ENCODE measurements around the gene OVAAL. TPM values are rescaled to one million over a fixed set of nuclear protein-coding genes. Genes with fewer than 3 reads are reported as not detected.

Gene OVAAL
- total and polyA plus RNA-seq, 2 donors (not counting 3 experiments of a cell fraction or from before 2014, with no cell fraction given) = 0.04 TPM; not detected in 1

- no peak for FAIRE-seq
- no peaks in the 10 kb centered on the region for H3K9me3 ChIP-seq (replicated peaks; ENCODE audit: control insufficient read depth, insufficient read depth, low read length)
- no TSS peak for BruUV-seq (replicated peaks)
- H3K36me3 ChIP-seq (ENCODE audit: control insufficient read depth in 2 of 2, extremely low read depth in 1 of 2, insufficient read depth in 2 of 2, low read length in 2 of 2) = no peaks in the 10 kb centered on the region
- intact Hi-C loops (cut with micrococcal nuclease) (no loop called here), dilution Hi-C loops (cut with MboI; ENCODE audit: extremely low pct_ligation_motif_present, low sequenced_read_pairs) (no loop called here)
- H3K27me3 ChIP-seq (ENCODE audit: control insufficient read depth in 2 of 2, insufficient read depth in 2 of 2, low read length in 2 of 2) = peaks cover 2 to 7% of the 10 kb centered on the region in 2 experiments
- CTCF ChIA-PET = interaction anchor here (0.7 to 1.7 kb wide), 3 partner anchors 77 to 272 kb away, joined by 3 to 4 read pairs (median 3); no protein-coding TSS in a partner anchor
- no peaks in the 10 kb centered on the region for H4K20me1 ChIP-seq (replicated peaks; ENCODE audit: control insufficient read depth, extremely low read depth, insufficient read depth, low read length)
- H3K79me2 ChIP-seq (ENCODE audit: control insufficient read depth, insufficient read depth, low read length) = no peaks in the 10 kb centered on the region
- no peak overlapping the region for H3K4me2 ChIP-seq (ENCODE audit: insufficient read depth, low read length)
- no peaks in the 10 kb centered on the region for H3K9me1 ChIP-seq (replicated peaks; ENCODE audit: control insufficient read depth, extremely low read depth, insufficient read depth, low read length)
- no peaks in the 10 kb centered on the region for H3K4me1 ChIP-seq (ENCODE audit: control insufficient read depth, extremely low read depth, insufficient read depth, low read length)
- TF ChIP-seq JUN (IDR thresholded peaks at IDR 0.05; ENCODE audit: borderline replicate concordance, insufficient read depth, insufficient read length, low read depth) (no peak), POLR2AphosphoS5 (IDR thresholded peaks at IDR 0.05; ENCODE audit: insufficient read depth, low read depth, low read length) (no peak), FOS (IDR thresholded peaks at IDR 0.05; ENCODE audit: borderline replicate concordance, insufficient read depth, low read length) (no peak), CTCF (IDR thresholded peaks at IDR 0.05; ENCODE audit: extremely low read depth in 1 of 2, insufficient read depth in 1 of 2, low read depth in 1 of 2, low read length in 2 of 2) (no peak), MAX (IDR thresholded peaks at IDR 0.05; ENCODE audit: insufficient read depth, insufficient read length) (no peak), EZH2 (IDR thresholded peaks at IDR 0.05; ENCODE audit: borderline replicate concordance, low read depth, low read length, severe bottlenecking) (no peak), GATA2 (IDR thresholded peaks at IDR 0.05; ENCODE audit: insufficient read depth, insufficient read length, low read depth, low read length) (no peak), POLR2A (IDR thresholded peaks at IDR 0.05; ENCODE audit: low read depth, low read length) (no peak), MYC (IDR thresholded peaks at IDR 0.05; ENCODE audit: low read depth, low read length) (no peak)
- POLR2A ChIA-PET = no interaction called here
- H2AFZ ChIP-seq (ENCODE audit: low read depth, low read length) = no peak overlapping the region
- no peak overlapping the region for H3K4me3 ChIP-seq (replicated peaks in 1 of 3; ENCODE audit: insufficient read depth in 1 of 3, low read depth in 1 of 3, low read length in 3 of 3)
- no peak for DNase-seq (ENCODE audit: low read depth, low spot score)
- no peak overlapping the region for H3K9ac ChIP-seq (replicated peaks; ENCODE audit: extremely low read depth, insufficient read depth, low read length)
- no peak overlapping the region for H3K27ac ChIP-seq (ENCODE audit: insufficient read depth, low read depth, low read length)
These were observed 51.1 kb downstream of the OVAAL start for GRCh38 chr1:180609643-180610555.
